IMR-90 (cell line): ENCODE results near the gene SYCN.
"Not testable (repeated sequence)": the region's sequence is repeated elsewhere in the genome, so short reads cannot be mapped to it uniquely, and the experiment has no call there.

ENCODE experiments used
- BHLHE40 ChIP-seq: fragments of 150-350 bp; IDR thresholded peaks from 2 replicates; pipeline ENCODE4 v1.6.1; 2016; ENCODE audit warnings: mild to moderate bottlenecking, low read depth, low read length
- CEBPB ChIP-seq: IDR thresholded peaks from 2 replicates; pipeline ENCODE4 v1.6.1; 2012; ENCODE audit warnings: low read depth, low read length, improper control_type of control experiment
- CTCF ChIP-seq: conservative IDR thresholded peaks from 2 replicates; pipeline ENCODE4 v1.5.1; 2012; ENCODE audit warnings: mild to moderate bottlenecking, low read depth, low read length, improper control_type of control experiment
- FOS ChIP-seq: fragments of 150-350 bp; IDR thresholded peaks from 2 replicates; pipeline ENCODE4 v1.6.1; 2016; ENCODE audit warnings: low read depth, low read length
- MAFK ChIP-seq: IDR thresholded peaks from 2 replicates; pipeline ENCODE4 v1.6.1; 2012; ENCODE audit warnings: low read depth, low read length, improper control_type of control experiment
- MAZ ChIP-seq: IDR thresholded peaks from 2 replicates; pipeline ENCODE4 v1.6.1; 2012; ENCODE audit warnings: low read depth, mild to moderate bottlenecking, low read length, improper control_type of control experiment, moderate library complexity, borderline replicate concordance
- MXI1 ChIP-seq: IDR thresholded peaks from 2 replicates; pipeline ENCODE4 v1.6.1; 2012; ENCODE audit warnings: low read depth, mild to moderate bottlenecking, low read length, moderate library complexity, borderline replicate concordance
- NFE2L2 ChIP-seq: fragments of 150-350 bp; IDR thresholded peaks from 2 replicates; pipeline ENCODE4 v1.6.1; 2016; ENCODE audit warnings: low read depth, mild to moderate bottlenecking, low read length
- POLR2A ChIP-seq: IDR thresholded peaks from 2 replicates; pipeline ENCODE4 v1.6.1; 2012; ENCODE audit warnings: mild to moderate bottlenecking, low read depth, low read length
- RAD21 ChIP-seq: IDR thresholded peaks from 2 replicates; pipeline ENCODE4 v1.6.1; 2012; ENCODE audit warnings: low read length, improper control_type of control experiment
- RCOR1 ChIP-seq: IDR thresholded peaks from 2 replicates; pipeline ENCODE4 v1.6.1; 2012; ENCODE audit warnings: mild to moderate bottlenecking, low read length, improper control_type of control experiment; ENCODE audit not compliant: insufficient replicate concordance
- RFX5 ChIP-seq: IDR thresholded peaks from 2 replicates; pipeline ENCODE4 v1.8.0; 2012; ENCODE audit warnings: low read depth, mild to moderate bottlenecking, low read length, moderate library complexity
- SMC3 ChIP-seq: fragments of 150-350 bp; IDR thresholded peaks from 2 replicates; pipeline ENCODE4 v1.6.1; 2016; ENCODE audit warnings: low read depth, mild to moderate bottlenecking, antibody characterized with exemption, low read length, moderate library complexity
- USF2 ChIP-seq: fragments of 150-350 bp; IDR thresholded peaks from 2 replicates; pipeline ENCODE4 v1.6.1; 2017; ENCODE audit warnings: mild to moderate bottlenecking, antibody characterized with exemption, low read length, low read depth

- TF ChIP-seq MAZ, SMC3, CTCF, POLR2A, NFE2L2, RFX5, RCOR1, RAD21, BHLHE40, MAFK, CEBPB, USF2, FOS, MXI1: not testable (repeated sequence)
Observed at GRCh38 chr19:39245166-39245565, 41.1 kb upstream of the SYCN start.
